NCI-H2107 treated with DMSO at 0.1 percent for 48 hours (cell line): ENCODE results near the gene SCAI.
"Not testable (repeated sequence)": the region's sequence is repeated elsewhere in the genome, so short reads cannot be mapped to it uniquely, and the experiment has no call there.

Experiments
- DNase-seq: peaks from one replicate; lab custom pipeline; 2025; ENCODE audit not compliant: unreplicated experiment; lab: John Stamatoyannopoulos, UW

The SCAI gene

GRCh38 chr9:125143377-125144090, at the start of gene SCAI:
TSS of gene SCAI (minus strand) at chr9:125143528. CDS start at chr9:125143437, 91 bp downstream.
- DNase-seq: peak; percentile 95

DNA sequence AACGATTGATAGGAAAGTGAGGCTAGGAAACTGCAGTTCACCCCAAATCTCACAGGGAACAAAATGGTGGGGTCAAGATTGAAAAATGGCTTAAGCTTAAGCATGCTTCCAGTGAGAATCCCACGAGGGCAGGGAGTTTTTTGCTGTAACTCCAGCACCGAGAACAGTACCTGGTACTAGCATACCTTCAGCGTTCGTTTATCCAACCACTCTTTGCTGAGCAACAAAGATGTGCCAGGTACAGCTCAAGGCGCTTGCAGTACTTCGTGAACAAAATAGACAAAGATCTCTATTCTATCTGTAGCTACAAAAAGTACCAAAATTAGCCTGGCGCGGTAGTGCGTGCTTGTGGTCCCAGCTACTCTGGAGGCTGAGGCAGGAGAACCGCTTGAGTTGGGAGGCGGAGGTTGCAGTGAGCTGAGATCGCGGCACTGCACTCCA, 47.1 kb upstream of the SCAI start:
- no peak for DNase-seq

DNA sequence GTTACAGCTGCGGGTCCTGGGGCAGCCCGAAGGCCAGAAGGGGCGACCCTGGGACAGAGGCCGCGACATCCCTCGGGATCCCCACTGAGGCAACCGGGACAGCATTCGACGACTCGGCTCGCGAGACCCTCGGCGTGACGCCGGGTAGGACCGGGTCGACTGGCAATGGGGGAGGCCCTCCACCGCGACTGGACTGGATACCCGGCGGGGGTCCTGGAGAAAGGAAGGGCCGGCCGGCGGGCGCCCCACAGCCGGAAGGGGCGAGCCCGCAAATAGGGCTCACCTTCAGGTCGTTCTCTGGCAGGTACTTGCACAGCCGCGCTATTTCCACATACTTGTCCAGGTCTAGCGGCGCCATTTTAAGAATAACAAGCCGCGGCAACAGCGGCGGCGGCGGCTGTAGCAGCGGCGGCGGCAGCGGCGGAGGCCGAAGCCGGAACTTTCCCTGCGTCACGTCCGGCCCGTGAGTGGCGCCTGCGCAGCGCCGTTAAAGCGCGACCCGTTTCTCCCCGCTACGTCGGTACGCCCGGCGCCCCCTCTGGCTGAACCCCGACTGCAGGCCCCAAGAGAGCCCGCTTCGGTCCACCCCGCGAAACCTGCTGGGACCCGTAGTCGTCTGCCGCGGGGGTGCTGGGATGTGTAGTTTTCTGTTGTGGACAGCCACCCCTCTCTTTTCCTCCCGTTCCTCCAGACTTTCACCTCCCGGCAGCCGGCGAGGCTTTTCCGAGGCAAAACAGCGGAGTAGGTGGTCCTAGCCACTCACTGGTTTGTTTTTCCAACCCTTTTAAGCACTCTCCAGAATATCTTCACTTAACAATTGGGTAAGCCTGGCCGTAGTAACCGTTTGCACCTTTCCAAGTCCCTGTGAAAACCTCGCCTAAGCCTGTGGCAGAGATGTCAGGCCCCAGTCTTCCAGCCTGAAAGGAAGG, 46.3 kb upstream of the SCAI start, which contains the start of gene PPP6C:
Gene PPP6C (minus strand): TSS at position 443 of the 929 bp plus-strand sequence. CDS start 85 bp downstream, at position 358.
- peak; percentile 83 for DNase-seq

- DNase-seq: no peak
These were observed 45.7 kb upstream of the SCAI start for GRCh38 chr9:125189011-125189360.

GRCh38 chr9:125183561-125183960, 40.2 kb upstream of the SCAI start:
- no peak for DNase-seq

DNA sequence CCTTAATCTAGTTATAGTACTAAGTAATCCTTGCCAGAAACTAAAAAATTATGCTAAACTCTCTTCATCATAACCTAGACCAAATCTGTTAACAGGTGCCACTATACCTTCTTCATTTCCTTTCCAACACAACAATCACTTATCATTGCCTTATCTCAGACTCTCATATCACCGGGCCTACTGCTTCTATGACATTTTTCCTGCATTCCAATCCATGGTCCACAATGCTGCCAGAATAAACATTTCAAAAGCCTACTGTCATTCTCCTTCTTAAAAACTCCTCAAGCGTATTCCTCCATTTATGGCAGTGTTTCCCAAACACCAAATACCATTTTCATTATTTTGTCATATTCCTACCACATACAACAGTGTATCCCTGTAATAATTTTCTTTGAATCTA, 39.7 kb upstream of the SCAI start:
- no peak for DNase-seq

- not testable (repeated sequence) for DNase-seq
These were observed 38.4 kb upstream of the SCAI start for GRCh38 chr9:125181756-125182155.

- no peak for DNase-seq
These were observed 37.5 kb upstream of the SCAI start for GRCh38 chr9:125180876-125181275.

DNA sequence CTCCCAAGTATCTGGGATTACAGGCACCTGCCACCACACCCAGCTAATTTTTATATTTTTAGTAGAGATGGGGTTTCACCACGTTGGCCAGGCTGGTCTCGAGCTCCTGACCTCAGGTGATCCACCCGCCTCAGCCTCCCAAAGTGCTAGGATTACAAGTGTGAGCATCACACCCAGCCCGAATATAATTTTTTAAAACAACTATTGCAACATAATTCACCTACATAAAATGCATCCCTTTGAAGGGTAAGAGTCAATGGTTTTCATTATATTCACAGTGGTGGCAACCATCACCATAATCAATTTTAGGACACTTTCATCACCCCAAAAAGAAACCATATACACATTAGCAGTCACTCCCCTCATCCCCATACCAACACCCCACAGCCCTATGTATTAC, 36.4 kb upstream of the SCAI start:
- DNase-seq: not testable (repeated sequence)

GRCh38 chr9:125177888-125178287, 34.6 kb upstream of the SCAI start:
- DNase-seq: no peak

DNA sequence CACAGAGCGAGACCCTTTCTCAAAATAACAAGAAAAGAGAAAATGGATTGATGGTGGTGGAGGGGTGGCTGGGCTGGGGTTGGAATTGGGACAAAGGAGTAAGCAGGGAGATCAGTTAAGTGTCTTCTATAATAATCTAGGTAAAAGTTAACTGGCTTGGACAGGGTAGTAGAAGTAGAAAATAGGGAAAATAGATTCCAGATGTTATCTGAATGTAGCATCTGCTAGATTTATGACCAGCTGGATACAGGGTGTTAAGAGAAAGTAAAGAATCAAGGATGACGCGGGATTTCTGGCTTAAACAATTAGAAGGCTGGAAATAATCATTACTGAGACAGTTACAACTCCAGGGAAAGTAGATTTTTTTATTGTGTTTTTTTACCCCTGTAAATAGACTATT, 33.3 kb upstream of the SCAI start:
- DNase-seq: no peak

DNA sequence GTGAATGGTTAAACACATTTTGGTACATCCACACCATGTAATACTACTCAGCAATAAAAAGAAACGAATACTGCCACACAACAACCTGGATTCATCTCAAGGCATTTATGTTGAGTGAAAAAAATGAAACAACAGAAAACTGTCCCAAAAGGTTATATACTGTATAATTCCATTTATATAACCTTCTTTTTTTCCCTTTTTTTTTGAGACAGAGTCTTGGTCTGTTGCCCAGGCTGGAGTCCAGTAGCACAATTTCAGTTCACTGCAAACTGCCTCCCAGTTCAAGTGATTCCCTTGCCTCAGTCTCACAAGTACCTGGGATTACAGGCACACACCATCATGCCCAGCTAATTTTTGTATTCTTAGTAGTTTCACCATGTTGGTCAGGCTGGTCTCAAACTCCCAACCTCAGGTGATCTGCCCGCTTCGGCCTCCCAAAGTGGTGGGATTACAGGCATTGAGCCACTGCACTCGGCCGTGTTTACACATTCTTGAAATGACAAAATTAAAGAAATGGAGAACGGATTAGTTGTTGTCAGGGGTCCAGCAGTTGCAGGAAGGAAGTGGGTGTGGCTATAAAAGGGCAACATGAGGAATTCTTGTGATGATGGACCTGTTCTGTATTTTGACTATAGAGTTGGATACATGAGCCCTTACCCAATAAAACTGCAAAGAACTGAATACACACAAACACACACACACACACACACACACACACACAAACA, 28.9 kb upstream of the SCAI start:
- no peak for DNase-seq

DNA sequence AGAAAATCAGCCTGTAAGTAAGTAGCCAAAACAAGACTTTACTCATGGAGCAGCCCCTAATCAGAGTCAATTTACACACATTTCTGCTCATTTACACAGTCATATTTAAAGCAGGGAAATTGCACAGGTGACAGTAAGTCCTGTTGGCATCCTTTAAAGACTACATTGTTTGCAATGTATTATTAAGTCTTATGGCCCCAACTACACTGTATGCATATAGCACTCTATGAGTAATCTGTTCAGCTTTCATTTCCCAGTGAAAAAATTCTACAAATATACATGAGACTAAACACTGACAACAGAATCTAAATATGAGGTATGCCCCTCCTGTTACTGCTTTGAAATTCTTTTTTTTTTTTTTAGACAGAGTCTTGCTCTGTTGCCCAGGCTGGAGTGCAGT, 26.6 kb upstream of the SCAI start:
- DNase-seq: no peak

DNA sequence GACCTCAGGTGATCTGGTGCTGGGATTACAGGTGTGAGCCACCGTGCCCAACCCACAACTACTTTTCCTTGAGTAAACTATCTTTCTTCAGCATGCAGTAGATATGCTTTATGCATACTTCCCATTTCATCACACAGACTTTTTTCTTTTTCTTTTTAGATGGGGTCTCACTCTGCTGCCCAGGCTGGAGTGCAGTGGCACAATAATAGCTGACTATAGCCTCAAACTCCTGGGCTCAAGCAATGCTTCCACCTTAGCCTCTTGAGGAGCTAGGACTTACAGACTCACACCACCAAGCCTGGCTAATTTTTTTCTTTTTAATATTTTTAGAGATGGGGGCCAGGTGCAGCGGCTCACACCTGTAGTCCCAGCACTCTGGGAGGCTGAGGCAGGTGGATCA, 23.4 kb upstream of the SCAI start:
- no peak for DNase-seq

DNA sequence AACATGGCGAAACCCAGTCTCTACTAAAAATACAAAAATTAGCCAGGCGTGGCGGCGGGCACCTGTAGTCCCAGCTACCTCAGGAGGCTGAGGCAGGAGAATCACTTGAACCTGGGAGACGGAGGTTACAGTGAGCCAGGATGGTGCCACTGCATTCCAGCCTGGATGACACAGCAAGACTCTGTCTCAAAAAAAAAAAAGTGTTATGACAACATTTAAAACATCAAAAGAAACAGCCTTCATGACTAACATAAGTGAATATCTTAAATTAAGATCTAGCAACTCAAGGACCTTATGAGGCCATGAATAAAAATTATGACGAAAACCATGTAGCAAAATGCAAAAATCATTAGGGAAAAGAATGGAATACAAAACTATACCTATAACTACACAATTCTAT, 19.6 kb upstream of the SCAI start:
- DNase-seq: not testable (repeated sequence)

GRCh38 chr9:125161284-125161918, 18.1 kb upstream of the SCAI start:
- DNase-seq: no peak

DNA sequence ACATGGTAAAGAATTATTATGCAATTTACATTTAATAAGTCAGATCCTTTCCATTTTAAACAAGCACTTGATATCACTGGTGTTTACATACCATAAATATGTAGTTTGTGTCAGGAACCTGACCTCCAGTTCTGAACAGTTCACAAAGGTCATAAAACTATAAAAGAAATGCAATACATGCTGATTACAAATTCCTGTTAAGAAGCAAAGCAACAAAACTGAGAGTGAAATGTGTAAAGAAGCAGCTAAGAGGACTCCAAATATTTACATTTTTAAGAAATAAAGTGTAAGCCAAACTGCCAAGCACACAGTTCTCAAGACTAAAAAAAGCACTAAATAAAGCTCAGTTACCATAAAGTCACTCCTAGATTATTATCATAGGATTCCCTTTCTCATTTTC, 17.4 kb upstream of the SCAI start:
- no peak for DNase-seq

- no peak for DNase-seq
These were observed 13.2 kb upstream of the SCAI start for GRCh38 chr9:125156551-125156950.

DNA sequence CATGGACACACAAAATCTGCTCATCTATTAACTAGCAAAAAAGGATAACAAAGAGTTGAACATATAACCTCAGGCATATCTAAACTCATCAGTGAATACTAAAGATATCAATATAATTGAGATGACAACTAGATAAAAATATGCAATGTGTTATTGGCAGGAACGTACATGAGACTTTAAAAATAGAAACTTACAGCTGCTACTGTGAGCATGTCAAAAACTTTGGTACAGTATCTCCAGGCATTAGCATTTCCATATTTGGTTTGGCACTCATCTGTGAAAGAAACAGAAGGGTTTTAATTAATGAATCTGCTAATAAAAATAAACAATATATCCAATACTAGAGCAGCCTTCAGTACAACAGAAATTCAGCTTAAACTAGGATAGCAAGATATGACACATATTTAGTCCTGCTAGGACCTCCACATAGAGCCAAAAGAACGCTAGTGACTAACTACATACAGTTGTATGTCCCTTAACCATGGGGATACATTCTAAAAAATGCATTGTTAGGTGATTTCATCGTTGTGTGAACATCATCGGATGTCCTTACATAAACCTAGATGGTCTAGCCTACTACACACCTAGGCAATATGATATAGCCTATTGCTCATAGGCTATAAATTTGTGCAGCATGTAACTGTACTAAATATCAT, 10.5 kb upstream of the SCAI start:
- DNase-seq: no peak

DNA sequence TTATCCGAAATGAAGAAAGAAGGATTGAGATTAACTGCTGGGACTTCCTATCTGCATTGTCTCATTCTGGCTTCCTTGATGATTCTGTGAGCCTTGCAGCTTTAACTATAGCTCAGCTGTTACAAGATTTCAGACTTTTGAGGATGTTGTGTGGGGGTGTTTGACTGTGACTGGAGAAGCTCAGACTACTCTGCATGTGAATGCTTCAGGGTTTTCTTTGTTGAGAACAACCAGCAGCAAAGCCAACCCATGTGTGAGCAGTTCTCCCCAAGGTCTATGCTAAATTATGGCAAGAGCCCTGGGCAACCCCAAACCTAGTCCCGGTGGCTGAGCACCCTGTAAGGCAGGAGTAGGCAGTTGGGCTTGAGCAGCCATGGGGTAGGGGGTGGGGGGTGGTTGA, 8.4 kb upstream of the SCAI start:
- no peak for DNase-seq
